HCT116 (cell line): ENCODE data around the gene DOCK7. TPM values are rescaled to one million over a fixed set of nuclear protein-coding genes. Genes with fewer than 3 reads are reported as not detected.

Experiments used
- ATAC-seq: fragments of 200-7000 bp; cut with Tn5 transposase; 2 replicates; pipeline ENCODE4 v1.9.1; 2020; ENCODE audit warnings: mild to moderate bottlenecking, moderate library complexity
- BruUV-seq: library from RNA; stranded (reverse); fragments of 400-500 nt; replicated peaks from 2 replicates; lab custom pipeline; 2021; lab: Mats Ljungman, UMichigan
- CTCF ChIA-PET: fragments of 300-600 bp; sonication (Branson Sonifier 250); formaldehyde crosslinking; loops from one replicate; lab custom pipeline; 2021; ENCODE audit warnings: antibody characterized with exemption; lab: Charles Lee
- POLR2A ChIA-PET: fragments of 300-600, 350-600 bp; sonication (Branson Sonifier 250); formaldehyde crosslinking; loops from one replicate; lab custom pipeline; 2021; ENCODE audit warnings: antibody characterized with exemption; lab: Charles Lee
- RAD21 ChIA-PET, 2 experiments: fragments of 300-600 bp; sonication (Branson Sonifier 250); formaldehyde crosslinking; loops; one replicate each; lab custom pipeline; 2023; ENCODE audit warnings: low total read pairs in 2 of 2; ENCODE audit not compliant: uncharacterized antibody in 2 of 2, unreplicated experiment in 2 of 2, low non-redundant PET in 1 of 2; lab: Charles Lee
- DNase-seq: peaks from one replicate; pipeline ENCODE4 v3.0.0-alpha.2; 2010; ENCODE audit warnings: low read depth, low spot score
- H2AFZ ChIP-seq: fragments of 200-600 bp; shearing (Covaris generic), sonication (generic); 2 replicates; pipeline ENCODE4 v1.6.1; 2017; ENCODE audit warnings: low read depth, mixed run types, mixed read lengths, antibody characterized with exemption, low read length; ENCODE audit not compliant: poor library complexity, severe bottlenecking
- H3K27ac ChIP-seq: 2 replicates; pipeline ENCODE4 v1.5.1; 2012; ENCODE audit warnings: low read depth, low read length
- H3K27me3 ChIP-seq: fragments of 200-600 bp; sonication (generic); 2 replicates; pipeline ENCODE4 v1.6.1; 2016; ENCODE audit warnings: mixed run types, low read length, mixed read lengths; ENCODE audit not compliant: insufficient read depth
- H3K36me3 ChIP-seq, 2 experiments: fragments of 200-500 bp in 1 of 2; fragments of 200-600 bp in 1 of 2; sonication (Bioruptor generic) in 1 of 2; sonication (generic) in 1 of 2; 2 replicates each; pipeline versions ENCODE4 v1.5.1 to v1.6.1; 2014 to 2016; ENCODE audit warnings: low read length in 2 of 2, inconsistent platforms in 1 of 2, mixed read lengths in 1 of 2, mixed run types in 1 of 2; ENCODE audit not compliant: insufficient read depth in 2 of 2, control insufficient read depth in 1 of 2
- H3K4me1 ChIP-seq, 2 experiments: fragments of 200-600 bp in 1 of 2; sonication (generic) in 1 of 2; 2 replicates each; pipeline versions ENCODE4 v1.5.1 to v1.6.1; 2012 to 2017; ENCODE audit warnings: low read length in 2 of 2, inconsistent platforms in 1 of 2, mild to moderate bottlenecking in 1 of 2, mixed read lengths in 1 of 2, mixed run types in 1 of 2, moderate library complexity in 1 of 2; ENCODE audit not compliant: insufficient read depth in 2 of 2, control insufficient read depth in 1 of 2
- H3K4me2 ChIP-seq: fragments of 200-600 bp; sonication (generic); 2 replicates; pipeline ENCODE4 v1.6.1; 2017; ENCODE audit warnings: mixed run types, low read length, mixed read lengths
- H3K4me3 ChIP-seq, 2 experiments: fragments of 200-600 bp in 1 of 2; sonication (generic) in 1 of 2; replicated peaks in 1 of 2; 2 replicates each; pipeline ENCODE4 v1.5.1; 2011 to 2016; ENCODE audit warnings: low read length in 2 of 2, control low read depth in 1 of 2, low read depth in 1 of 2, mild to moderate bottlenecking in 1 of 2, mixed read lengths in 1 of 2, mixed run types in 1 of 2
- H3K79me2 ChIP-seq: fragments of 200-600 bp; sonication (generic); 2 replicates; pipeline ENCODE4 v1.6.1; 2017; ENCODE audit warnings: mild to moderate bottlenecking, mixed run types, low read length, moderate library complexity, mixed read lengths; ENCODE audit not compliant: insufficient read depth
- H3K9ac ChIP-seq: fragments of 200-600 bp; sonication (generic); 2 replicates; pipeline ENCODE4 v1.6.1; 2016; ENCODE audit warnings: low read length, mixed read lengths
- H3K9me2 ChIP-seq: fragments of 200-600 bp; sonication (generic), shearing (Covaris generic); 2 replicates; pipeline ENCODE4 v1.6.1; 2017; ENCODE audit warnings: mixed run types, mild to moderate bottlenecking, moderate library complexity; ENCODE audit not compliant: insufficient read depth
- H3K9me3 ChIP-seq, 2 experiments: fragments of 200-500 bp in 1 of 2; fragments of 200-600 bp in 1 of 2; sonication (Bioruptor generic) in 1 of 2; sonication (generic) in 1 of 2; 2 replicates each; pipeline ENCODE4 v1.6.1; 2014 to 2017; ENCODE audit warnings: low read length in 2 of 2, mixed read lengths in 2 of 2, inconsistent platforms in 1 of 2, low read depth in 1 of 2, mild to moderate bottlenecking in 1 of 2, mixed run types in 1 of 2, moderate library complexity in 1 of 2; ENCODE audit not compliant: control insufficient read depth in 1 of 2, insufficient read depth in 1 of 2
- H4K20me1 ChIP-seq: fragments of 200-600 bp; sonication (generic), shearing (Covaris generic); 2 replicates; pipeline ENCODE4 v1.6.1; 2017; ENCODE audit warnings: mixed run types, mild to moderate bottlenecking, moderate library complexity; ENCODE audit not compliant: insufficient read depth
- CBX3 ChIP-seq: IDR thresholded peaks from 2 replicates; pipeline ENCODE4 v1.6.1; 2012; ENCODE audit warnings: low read depth
- CTCF ChIP-seq, 3 experiments: fragments of 200-600 bp in 1 of 3; sonication (generic) in 1 of 3; IDR thresholded peaks in 2 of 3; conservative IDR thresholded peaks in 1 of 3; 2 replicates each; pipeline ENCODE4 v1.5.1; 2012 to 2017; ENCODE audit warnings: low read depth in 2 of 3, low read length in 2 of 3, antibody characterized with exemption in 1 of 3, borderline replicate concordance in 1 of 3, control low read depth in 1 of 3, mild to moderate bottlenecking in 1 of 3, mixed read lengths in 1 of 3, mixed run types in 1 of 3, moderate library complexity in 1 of 3; ENCODE audit not compliant: insufficient read depth in 1 of 3
- EGR1 ChIP-seq: IDR thresholded peaks from 2 replicates; pipeline ENCODE4 v1.6.1; 2012; ENCODE audit warnings: low read depth
- ELF1 ChIP-seq: IDR thresholded peaks from 2 replicates; pipeline ENCODE4 v1.6.1; 2012; ENCODE audit warnings: low read depth, borderline replicate concordance
- EZH2phosphoT487 ChIP-seq: fragments of 200-600 bp; IDR thresholded peaks from 2 replicates; pipeline ENCODE4 v1.6.1; 2018; ENCODE audit warnings: antibody characterized with exemption, borderline replicate concordance
- FOSL1 ChIP-seq: IDR thresholded peaks from 2 replicates; pipeline ENCODE4 v1.6.1; 2012; ENCODE audit warnings: low read depth
- JUND ChIP-seq: IDR thresholded peaks from 2 replicates; pipeline ENCODE4 v1.6.1; 2012
- MAX ChIP-seq: IDR thresholded peaks from 2 replicates; pipeline ENCODE4 v1.6.1; 2012
- POLR2A ChIP-seq: IDR thresholded peaks from 2 replicates; pipeline ENCODE4 v1.7.0; 2011; ENCODE audit warnings: borderline replicate concordance; ENCODE audit not compliant: insufficient read depth, insufficient read length; ENCODE audit errors: extremely low read depth
- REST ChIP-seq: IDR thresholded peaks from 2 replicates; pipeline ENCODE4 v1.6.1; 2012; ENCODE audit warnings: low read depth
- SIN3A ChIP-seq: IDR thresholded peaks from 2 replicates; pipeline ENCODE4 v1.6.1; 2012; ENCODE audit warnings: low read depth
- SP1 ChIP-seq: IDR thresholded peaks from 2 replicates; pipeline ENCODE4 v1.6.1; 2012; ENCODE audit warnings: low read depth
- SRF ChIP-seq: IDR thresholded peaks from 2 replicates; pipeline ENCODE4 v1.6.1; 2012; ENCODE audit warnings: low read depth
- TCF7L2 ChIP-seq: IDR thresholded peaks from 2 replicates; pipeline ENCODE4 v1.7.0; 2011; ENCODE audit warnings: borderline replicate concordance, inconsistent platforms; ENCODE audit not compliant: insufficient read depth, insufficient read length; ENCODE audit errors: extremely low read depth
- YY1 ChIP-seq: IDR thresholded peaks from 2 replicates; pipeline ENCODE4 v1.6.1; 2011; ENCODE audit warnings: low read length, low read depth, moderate library complexity, mild to moderate bottlenecking; ENCODE audit not compliant: insufficient replicate concordance; ENCODE audit errors: extremely low read depth
- ZBTB33 ChIP-seq: IDR thresholded peaks from 2 replicates; pipeline ENCODE4 v1.6.1; 2011; ENCODE audit warnings: mild to moderate bottlenecking, low read length, moderate library complexity; ENCODE audit not compliant: insufficient replicate concordance; ENCODE audit errors: extremely low read depth
- intact Hi-C: fragments of 100-400 bp; cut with micrococcal nuclease; formaldehyde crosslinking; loops from 2 replicates; pipeline ENCODE4 v1.10.0; 2022
- total RNA-seq: library from RNA; stranded (reverse); gene quantifications from one replicate; pipeline ENCODE4 v1.2.1, GENCODE V29; 2021; ENCODE audit not compliant: unreplicated experiment

DOCK7 gene
- total RNA-seq, 1 experiment from 2014 or later = 49.0 TPM

- no peak; the same call in 1 of the 2 replicates for TF ChIP-seq ELF1
- peak; percentile 97 for TF ChIP-seq MAX
- peak; percentile 31; the same call in 1 of the 2 replicates for TF ChIP-seq EGR1
- no peak; the same call in 1 of the 2 replicates for TF ChIP-seq SIN3A
- 0 out of 2 replicates have a peak, but pooled peaks have one; percentile 5 for TF ChIP-seq FOSL1
- no peak for TF ChIP-seq JUND
- TF ChIP-seq CTCF (IDR thresholded peaks at IDR 0.05 in 2 of 3, conservative IDR thresholded peaks at IDR 0.05 in 1 of 3; ENCODE audit: borderline replicate concordance in 1 of 3, insufficient read depth in 1 of 3, low read depth in 2 of 3, low read length in 2 of 3) = no peak
- TF ChIP-seq SRF = peak; percentile 56; the same call in 1 of the 2 replicates
- peak; percentile 63 for TF ChIP-seq ZBTB33
- peak; percentile 52 for TF ChIP-seq TCF7L2
- no peak for TF ChIP-seq EZH2phosphoT487
- TF ChIP-seq REST = no peak
- TF ChIP-seq YY1 = peak; percentile 52
- TF ChIP-seq SP1 = peak; percentile 92
- peak; percentile 65 for TF ChIP-seq POLR2A
- TF ChIP-seq CBX3 = peak; percentile 93
- peak; percentile 88 for ATAC-seq
- Histone ChIP-seq H3K36me3 (peaks cover 0 to 14% of the 10 kb centered on the region in 2 experiments; a peak in 2 of 4 replicates), H3K4me1 (peaks cover 6 to 21% of the 10 kb centered on the region in 2 experiments; a peak in 3 of 4 replicates), H3K79me2 (peaks cover 56% of the 10 kb centered on the region), H3K4me2 (peak within 1 kb of the TSS; percentile 80), H3K9ac (peak within 1 kb of the TSS; percentile 99), H2AFZ (no peak within 1 kb of the TSS), H3K9me2 (no peaks in the 10 kb centered on the region), H3K9me3 (no peaks in the 10 kb centered on the region), H4K20me1 (peaks cover 11% of the 10 kb centered on the region; the same call in 1 of the 2 replicates), H3K4me3 (peak within 1 kb of the TSS; percentile 93 to 98), H3K27ac (peak within 1 kb of the TSS; percentile 98), H3K27me3 (no peaks in the 10 kb centered on the region)
- RAD21 ChIA-PET = interaction anchor here in 1 of 2 experiments (0.7 kb wide), 1 partner anchor 261 kb away, joined by 3 read pairs; no protein-coding TSS in a partner anchor
- intact Hi-C loops = loop anchor here (1.0 to 2.0 kb wide), 2 partner anchors 252 to 310 kb away; partner anchors contain the start of gene DOCK7
- POLR2A ChIA-PET = interaction anchor here (1.3 to 1.4 kb wide), 2 partner anchors 9 to 13 kb away, joined by 3 to 4 read pairs; no protein-coding TSS in a partner anchor
- CTCF ChIA-PET = no interaction called here
- BruUV-seq = TSS peak; percentile 47
- DNase-seq = peak; percentile 99
Measured at GRCh38 chr1:62436466-62437272, 251.5 kb downstream of the DOCK7 start, which contains the start of gene USP1. USP1 (plus strand) TSS chr1:62437049; CDS start chr1:62439868, 2,819 bp downstream.
